ENCODE results near the gene MGAT3.

DNA sequence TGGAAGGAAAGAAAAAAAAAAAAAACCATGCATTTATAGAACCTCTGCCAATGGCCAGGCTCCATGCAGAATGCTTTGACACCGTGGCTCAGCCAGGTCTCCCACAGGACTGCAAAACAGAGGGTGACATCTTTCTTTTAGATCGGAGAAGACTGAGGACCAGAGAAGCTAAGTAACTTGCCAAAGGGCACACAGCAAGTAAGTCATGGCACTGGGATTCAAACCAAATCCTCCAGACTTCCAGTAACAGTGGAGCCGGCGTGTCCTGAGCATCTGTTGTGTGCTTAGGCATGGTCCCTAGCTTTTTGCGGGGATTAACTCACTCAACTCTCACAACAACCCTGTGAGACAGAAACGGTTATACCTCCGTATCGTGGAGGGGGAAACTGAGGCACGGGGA lies 20.7 kb downstream of the MGAT3 start:
- TF ChIP-seq CTCF (conservative IDR thresholded peaks at IDR 0.05) (no peak), ZFX (IDR thresholded peaks at IDR 0.05) (no peak)

Measured in C4-2B (cell line).